C4-2B (cell line): Measurements from ENCODE around the gene CLDN1.

Source experiments
- ZFX ChIP-seq: fragments of 450-650 bp; IDR thresholded peaks from 2 replicates; pipeline ENCODE4 v1.6.1; 2017
- TF ChIP-seq, protein P1 (sequence below): fragments of 450-650 bp; conservative IDR thresholded peaks from 2 replicates; pipeline ENCODE4 v1.5.1; 2017; ENCODE audit warnings: mild to moderate bottlenecking

DNA sequence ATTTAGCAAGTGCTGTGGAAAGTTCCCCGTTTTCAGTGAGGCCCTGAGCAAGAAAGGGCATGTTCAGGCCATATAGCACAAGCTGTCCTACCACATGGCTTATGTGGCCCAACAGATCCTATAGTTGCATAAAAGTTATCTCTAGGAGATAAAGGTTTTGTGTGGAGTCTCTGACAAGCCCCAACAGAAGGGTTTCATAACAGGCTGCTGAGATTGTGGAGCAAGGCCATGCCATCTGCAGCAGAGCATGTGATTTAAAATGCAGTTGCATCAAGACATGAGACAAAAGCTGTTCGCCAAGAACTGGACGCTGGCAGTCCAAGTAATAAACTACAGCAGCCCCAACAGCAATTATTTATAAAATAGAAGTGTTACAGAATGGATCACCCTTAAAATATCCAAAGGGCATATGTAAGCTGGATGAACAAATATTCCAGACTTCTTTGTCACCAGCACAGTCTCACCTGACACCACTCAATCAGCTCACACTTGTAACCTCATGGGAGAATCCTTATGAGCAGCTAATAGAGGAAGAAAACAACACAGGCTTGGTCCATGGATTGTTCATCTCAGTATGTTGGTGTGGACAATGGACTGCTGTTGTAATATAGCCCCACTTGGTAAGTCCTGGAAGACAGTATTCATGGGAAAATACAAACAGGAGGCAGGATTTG is 14.4 kb upstream of the CLDN1 start:
- TF ChIP-seq, protein P1, sequence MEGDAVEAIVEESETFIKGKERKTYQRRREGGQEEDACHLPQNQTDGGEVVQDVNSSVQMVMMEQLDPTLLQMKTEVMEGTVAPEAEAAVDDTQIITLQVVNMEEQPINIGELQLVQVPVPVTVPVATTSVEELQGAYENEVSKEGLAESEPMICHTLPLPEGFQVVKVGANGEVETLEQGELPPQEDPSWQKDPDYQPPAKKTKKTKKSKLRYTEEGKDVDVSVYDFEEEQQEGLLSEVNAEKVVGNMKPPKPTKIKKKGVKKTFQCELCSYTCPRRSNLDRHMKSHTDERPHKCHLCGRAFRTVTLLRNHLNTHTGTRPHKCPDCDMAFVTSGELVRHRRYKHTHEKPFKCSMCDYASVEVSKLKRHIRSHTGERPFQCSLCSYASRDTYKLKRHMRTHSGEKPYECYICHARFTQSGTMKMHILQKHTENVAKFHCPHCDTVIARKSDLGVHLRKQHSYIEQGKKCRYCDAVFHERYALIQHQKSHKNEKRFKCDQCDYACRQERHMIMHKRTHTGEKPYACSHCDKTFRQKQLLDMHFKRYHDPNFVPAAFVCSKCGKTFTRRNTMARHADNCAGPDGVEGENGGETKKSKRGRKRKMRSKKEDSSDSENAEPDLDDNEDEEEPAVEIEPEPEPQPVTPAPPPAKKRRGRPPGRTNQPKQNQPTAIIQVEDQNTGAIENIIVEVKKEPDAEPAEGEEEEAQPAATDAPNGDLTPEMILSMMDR: no peak
- no peak for TF ChIP-seq ZFX
